A549 treated with Mapracorat at 1 μM for 4 hours (cell line): ENCODE data around the gene TASOR. TPM values are rescaled to one million over a fixed set of nuclear protein-coding genes. Genes with fewer than 3 reads are reported as not detected.

ENCODE experiments used
- total RNA-seq: library from RNA; stranded (reverse); fragments of 200-300 nt; extraction: Qiagen RNA extraction; gene quantifications from 5 replicates; pipeline ENCODE4 v1.2.3, GENCODE V29; 2022

TASOR gene
- 17.1 to 21.0 TPM (median 19.2 TPM) in 5 replicates for total RNA-seq

DNA sequence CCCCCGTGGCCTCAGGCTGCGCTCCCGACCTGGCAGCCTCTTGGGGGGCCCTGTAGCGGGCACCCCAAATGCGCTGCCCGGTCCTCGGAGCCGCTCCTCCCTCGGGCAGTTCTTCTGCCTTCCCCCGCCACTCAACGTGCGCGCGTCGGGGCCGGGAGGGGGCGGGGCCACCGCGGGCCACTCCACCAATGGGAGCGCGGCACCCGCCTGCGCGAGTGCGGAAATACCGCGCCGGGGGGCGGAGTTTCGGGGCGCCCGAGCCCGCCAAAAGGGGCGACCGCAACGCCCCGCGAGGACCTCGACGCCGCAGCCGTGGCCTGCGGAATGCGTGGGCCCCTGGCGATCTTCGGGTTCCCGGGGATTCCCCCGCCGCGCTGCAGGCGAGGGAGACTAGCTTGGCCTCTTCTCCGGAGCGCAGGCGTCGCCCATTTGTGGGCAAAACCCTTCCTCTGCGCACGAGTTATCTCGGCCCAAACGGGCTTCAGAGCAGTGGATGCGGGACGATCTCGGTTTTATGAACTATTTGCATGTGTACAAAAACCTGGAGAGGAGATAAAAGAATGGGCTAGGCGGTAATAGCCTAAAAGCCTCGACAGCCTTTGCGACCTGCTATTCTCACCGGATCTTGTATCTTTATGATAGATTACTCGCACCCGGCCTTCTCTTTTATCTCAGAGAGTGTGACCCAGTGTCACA, at the start of gene TASOR:
Gene TASOR, minus strand, starts transcription at position 144 of the 696 bp plus-strand sequence. CDS start 259 bp downstream, outside the sequence.

Other genes starting within 250 kb of the TASOR start
- 0.34 TPM in 1 of 5 replicates, not detected in the others for gene ERC2, start 214.8 kb downstream of the TASOR start, total RNA-seq
- 4.4 to 6.4 TPM (median 5.2 TPM) in 5 replicates for gene CCDC66, start 126.1 kb downstream of the TASOR start, total RNA-seq
- gene ARHGEF3, start 118.7 kb upstream of the TASOR start, total RNA-seq: 7.2 to 9.5 TPM (median 7.8 TPM) in 5 replicates